Esophagus squamous epithelium (tissue), 4 donors: ENCODE data around the gene HOPX.

ENCODE experiments used
- POLR2A ChIP-seq, 4 donors: fragments of 450-650 bp; IDR thresholded peaks; one replicate each; pipeline ENCODE4 v1.6.1; 2017; ENCODE audit warnings: antibody characterized with exemption in 4 of 4, mild to moderate bottlenecking in 4 of 4, moderate library complexity in 3 of 4
- TF ChIP-seq, protein P1 (sequence below), 6 experiments: fragments of 450-650 bp in 4 of 6; fragments of 200-600 bp in 2 of 6; sonication (generic) in 2 of 6; IDR thresholded peaks; one replicate each; pipeline ENCODE4 v1.5.1; 2016 to 2019; ENCODE audit warnings: antibody characterized with exemption in 6 of 6, mild to moderate bottlenecking in 4 of 6, moderate library complexity in 4 of 6

DNA sequence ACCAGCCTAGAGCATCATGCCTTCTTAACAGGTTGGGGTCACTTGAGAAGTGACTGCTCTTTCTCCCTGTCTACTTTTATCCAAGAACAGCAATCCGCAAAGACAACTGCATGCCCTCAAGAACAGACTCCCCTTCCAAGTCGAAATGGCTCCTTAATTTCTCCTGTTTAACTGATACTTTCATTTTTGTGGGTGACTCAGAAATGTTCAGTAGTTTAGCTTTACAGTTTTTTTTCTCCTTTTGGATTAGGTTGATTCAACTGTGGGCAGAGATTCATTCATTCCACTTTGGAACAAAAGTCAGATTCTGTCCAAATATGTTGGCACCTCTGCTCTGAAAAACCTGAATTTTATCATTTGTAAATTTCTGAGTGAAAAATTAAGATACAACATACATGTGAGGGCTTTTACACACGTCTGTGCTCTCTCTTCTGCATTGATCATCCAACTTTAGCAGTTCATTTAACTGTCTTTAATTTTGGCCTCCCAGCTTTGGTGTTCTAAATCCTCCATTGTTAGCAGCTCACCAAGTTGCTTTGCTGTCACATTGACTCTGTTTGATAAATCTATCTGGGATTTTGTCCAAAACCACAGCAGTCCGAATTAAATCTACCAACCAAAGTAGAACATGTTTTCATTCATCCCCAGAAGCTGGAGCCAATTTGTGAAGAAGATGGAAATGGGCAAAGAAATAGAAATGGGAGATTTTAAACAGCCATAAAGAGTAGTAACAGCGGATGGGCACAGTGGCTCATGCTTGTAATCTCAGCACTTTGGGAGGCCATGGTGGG, 50.0 kb downstream of the HOPX start:
- TF ChIP-seq, protein P1, sequence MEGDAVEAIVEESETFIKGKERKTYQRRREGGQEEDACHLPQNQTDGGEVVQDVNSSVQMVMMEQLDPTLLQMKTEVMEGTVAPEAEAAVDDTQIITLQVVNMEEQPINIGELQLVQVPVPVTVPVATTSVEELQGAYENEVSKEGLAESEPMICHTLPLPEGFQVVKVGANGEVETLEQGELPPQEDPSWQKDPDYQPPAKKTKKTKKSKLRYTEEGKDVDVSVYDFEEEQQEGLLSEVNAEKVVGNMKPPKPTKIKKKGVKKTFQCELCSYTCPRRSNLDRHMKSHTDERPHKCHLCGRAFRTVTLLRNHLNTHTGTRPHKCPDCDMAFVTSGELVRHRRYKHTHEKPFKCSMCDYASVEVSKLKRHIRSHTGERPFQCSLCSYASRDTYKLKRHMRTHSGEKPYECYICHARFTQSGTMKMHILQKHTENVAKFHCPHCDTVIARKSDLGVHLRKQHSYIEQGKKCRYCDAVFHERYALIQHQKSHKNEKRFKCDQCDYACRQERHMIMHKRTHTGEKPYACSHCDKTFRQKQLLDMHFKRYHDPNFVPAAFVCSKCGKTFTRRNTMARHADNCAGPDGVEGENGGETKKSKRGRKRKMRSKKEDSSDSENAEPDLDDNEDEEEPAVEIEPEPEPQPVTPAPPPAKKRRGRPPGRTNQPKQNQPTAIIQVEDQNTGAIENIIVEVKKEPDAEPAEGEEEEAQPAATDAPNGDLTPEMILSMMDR (IDR thresholded peaks at IDR 0.05) = no peak
- TF ChIP-seq POLR2A (IDR thresholded peaks at IDR 0.05) = no peak
